HG03196 (cell line): Measurements from ENCODE around the gene UBP1.
"Not testable (repeated sequence)": the region's sequence is repeated elsewhere in the genome, so short reads cannot be mapped to it uniquely, and the experiment has no call there.

ENCODE experiments used
- ATAC-seq: cut with Tn5 transposase; IDR thresholded peaks from one replicate; pipeline ENCODE4 v1.9.1; 2021; ENCODE audit not compliant: unreplicated experiment

Gene UBP1

GRCh38 chr3:33392144-33392543, 48.1 kb downstream of the UBP1 start:
- no peak for ATAC-seq

DNA sequence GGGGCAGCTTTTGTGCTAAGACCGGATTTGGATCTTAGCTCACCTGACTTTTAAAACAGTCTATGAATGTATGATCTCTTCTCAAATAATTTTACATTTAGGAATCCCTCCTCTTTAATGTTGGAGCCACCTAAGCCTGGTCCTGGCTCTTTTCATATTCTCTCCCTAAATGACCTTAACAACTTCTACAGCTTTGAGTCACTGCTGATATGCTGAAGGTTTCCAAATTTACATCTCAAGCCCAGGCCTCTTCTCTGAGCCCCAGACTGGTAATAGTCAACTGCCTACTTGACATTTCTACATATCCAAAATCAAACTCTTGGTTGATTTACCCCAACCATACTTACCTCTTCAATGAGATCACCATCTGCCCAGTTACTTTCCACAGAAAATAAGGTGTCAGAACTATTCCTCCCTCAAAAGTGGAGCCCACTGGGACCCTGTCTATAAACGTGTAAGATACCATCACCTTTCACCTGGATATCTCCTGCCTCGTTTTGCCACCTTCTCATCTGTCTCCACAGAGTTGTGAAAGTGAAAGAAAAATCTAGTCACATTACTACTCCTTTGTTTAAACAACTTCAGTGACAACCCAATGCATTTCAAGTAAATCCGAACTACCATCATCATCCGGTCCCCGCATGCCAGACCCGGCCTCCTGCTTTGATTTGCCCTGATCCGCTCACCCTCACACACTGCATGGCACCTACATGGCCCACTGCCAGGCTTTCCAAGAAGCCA, 48.8 kb downstream of the UBP1 start:
- no peak for ATAC-seq

GRCh38 chr3:33389908-33390307, 50.3 kb downstream of the UBP1 start:
- no peak for ATAC-seq

GRCh38 chr3:33388374-33389100, 51.7 kb downstream of the UBP1 start:
- ATAC-seq, result no peak

DNA sequence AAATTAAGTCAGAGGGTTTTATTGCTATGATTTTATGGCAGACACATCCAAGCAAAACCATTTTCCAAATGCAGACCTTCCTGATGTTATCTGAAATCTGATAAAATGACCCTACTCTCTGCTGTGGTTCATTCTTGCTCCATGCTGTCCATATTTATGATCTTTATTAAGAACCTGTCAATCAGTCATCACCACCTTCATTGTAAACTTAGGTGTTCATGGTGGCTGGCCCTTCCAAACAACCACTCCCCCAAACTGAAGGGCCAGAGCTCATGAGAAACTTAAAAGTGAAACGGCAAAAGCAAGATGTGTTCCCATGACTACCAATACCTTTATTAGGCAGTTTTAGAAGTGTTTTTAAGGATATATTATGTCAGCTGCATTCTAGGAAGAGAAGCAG, 53.6 kb downstream of the UBP1 start:
- ATAC-seq, result no peak

DNA sequence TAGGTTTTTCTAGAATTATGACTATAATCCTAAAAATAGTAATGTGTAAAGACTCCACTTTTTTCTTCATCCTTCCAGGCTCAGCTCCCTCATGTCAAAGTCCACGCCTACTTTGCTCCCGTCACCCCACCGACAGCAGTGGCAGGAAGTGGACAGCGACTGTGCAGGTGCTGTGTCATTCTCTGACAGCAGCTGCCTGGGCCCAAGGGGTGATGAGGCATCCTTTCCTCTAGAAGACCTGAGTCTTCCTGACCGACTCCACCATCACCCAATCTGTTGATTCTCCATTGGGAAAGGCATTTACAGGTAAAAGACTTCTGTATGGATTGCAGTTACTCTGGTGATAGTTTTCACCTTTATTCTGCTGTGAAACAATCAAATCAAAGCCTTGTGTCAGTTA, 54.8 kb downstream of the UBP1 start:
- ATAC-seq, result no peak

DNA sequence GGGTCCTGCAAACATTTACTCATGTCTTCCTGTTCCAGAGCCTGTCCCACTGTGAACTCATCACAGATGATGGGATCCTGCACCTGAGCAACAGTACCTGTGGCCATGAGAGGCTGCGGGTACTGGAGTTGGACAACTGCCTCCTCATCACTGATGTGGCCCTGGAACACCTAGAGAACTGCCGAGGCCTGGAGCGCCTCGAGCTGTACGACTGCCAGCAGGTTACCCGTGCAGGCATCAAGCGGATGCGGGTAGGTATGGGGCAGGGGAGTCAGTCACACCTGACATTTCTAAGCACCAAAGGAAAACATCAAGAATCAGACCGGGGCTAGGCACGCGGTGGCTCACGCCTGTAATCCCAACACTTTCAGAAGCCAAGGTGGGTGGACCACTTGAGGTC, 56.3 kb downstream of the UBP1 start:
- no peak for ATAC-seq

- ATAC-seq, result no peak
Observed at GRCh38 chr3:33380653-33381052, 59.6 kb downstream of the UBP1 start.

- no peak for ATAC-seq
Observed at GRCh38 chr3:33377931-33378330, 62.3 kb downstream of the UBP1 start.

DNA sequence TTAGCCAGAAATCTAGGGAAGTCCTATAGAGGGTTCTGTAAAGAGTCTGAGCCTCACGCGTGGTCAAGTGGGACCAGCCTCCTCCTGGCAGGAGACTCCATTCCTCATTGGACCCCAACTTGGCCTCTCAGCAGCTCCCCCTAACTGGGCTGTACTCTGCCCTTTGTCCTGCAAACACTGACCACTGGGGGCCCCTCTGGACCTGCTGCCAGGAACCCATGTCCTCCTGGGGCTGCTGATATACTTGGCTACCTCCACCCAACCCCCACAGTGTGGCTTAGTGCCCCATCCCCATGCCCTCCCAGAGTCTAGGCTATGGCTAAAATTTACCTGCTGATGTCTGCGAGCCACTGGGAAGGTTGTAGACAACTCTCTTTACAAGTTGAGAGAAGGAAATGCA, 62.7 kb downstream of the UBP1 start:
- no peak for ATAC-seq

- ATAC-seq, result no peak
Observed at GRCh38 chr3:33373082-33373437, 67.1 kb downstream of the UBP1 start.

- no peak for ATAC-seq
Observed at GRCh38 chr3:33372218-33373081, 67.8 kb downstream of the UBP1 start.

GRCh38 chr3:33364531-33365128, 75.6 kb downstream of the UBP1 start:
- ATAC-seq, result no peak

DNA sequence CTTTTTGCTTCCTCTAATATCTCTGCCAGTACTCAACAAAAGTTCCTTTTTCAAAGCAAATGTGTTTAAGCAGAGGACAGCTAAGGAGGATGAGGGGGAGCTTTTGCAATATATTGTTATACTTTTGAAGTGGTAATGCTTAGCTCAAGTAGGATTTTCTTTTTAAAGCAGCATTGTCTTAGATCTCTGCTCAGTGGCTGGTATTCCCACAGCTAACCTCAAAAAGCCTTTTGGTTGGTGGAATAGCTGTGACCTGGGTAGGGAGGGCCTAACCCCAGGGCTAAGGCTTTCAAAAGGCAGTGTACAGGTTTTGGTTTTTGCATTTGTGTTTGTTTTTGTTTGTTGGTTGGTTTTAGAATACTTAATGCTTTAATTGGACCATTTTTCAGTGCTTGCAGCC, 76.1 kb downstream of the UBP1 start:
- no peak for ATAC-seq

- ATAC-seq, result no peak
Observed at GRCh38 chr3:33363113-33363800, 76.9 kb downstream of the UBP1 start.

DNA sequence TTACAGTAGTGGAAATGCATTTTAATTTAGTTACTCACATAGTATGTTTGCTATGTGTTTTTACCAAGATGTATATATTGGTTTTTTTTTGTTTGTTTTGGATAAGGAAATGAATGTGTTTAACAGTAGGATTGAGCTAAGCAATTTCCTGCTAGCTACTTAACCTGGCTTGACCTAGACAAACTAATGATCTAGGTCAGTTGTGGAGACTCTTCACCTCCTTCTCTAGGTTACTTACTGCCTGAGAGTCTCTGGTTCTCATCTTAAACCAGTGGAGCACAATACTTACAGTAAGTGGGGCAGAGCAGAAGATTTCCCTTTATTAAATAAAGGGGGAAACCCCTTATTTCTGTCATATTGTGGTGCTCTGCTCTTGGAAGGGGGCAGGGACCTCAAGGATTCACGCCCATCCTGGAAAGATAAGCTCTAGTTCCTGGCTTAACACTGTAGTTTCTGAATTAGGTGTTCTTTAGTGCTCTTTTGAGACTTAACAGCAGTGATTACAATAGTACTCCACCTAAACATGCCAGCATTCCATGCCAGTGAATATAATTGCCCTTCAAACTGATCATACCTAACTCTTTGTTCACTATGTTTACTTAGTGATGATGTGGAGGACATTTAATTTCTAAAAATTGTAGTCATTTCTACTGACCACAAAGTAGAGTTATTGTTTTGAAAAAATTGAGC, 79.9 kb downstream of the UBP1 start:
- no peak for ATAC-seq

GRCh38 chr3:33358172-33358781, 81.9 kb downstream of the UBP1 start:
- no peak for ATAC-seq

GRCh38 chr3:33355611-33356010, 84.6 kb downstream of the UBP1 start:
- ATAC-seq, result no peak

DNA sequence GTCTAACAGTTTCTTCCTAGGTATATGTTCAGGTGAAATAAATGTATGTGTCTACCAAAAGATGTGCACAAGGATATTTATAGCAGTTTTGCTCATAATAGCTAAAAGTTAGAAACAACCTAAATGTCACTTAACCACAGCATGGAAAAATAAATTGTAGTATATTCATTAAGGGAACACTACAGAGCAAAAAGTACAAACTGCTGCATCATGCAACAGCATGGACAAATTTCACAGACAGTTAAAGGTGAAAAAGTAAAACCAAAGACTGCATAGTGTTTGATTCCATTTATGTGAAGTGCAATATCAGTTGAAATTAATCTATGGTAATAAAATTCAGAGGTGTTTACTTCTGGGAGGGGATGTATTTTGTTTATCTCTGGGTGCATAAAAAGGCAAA, 100.4 kb downstream of the UBP1 start:
- ATAC-seq, result no peak

DNA sequence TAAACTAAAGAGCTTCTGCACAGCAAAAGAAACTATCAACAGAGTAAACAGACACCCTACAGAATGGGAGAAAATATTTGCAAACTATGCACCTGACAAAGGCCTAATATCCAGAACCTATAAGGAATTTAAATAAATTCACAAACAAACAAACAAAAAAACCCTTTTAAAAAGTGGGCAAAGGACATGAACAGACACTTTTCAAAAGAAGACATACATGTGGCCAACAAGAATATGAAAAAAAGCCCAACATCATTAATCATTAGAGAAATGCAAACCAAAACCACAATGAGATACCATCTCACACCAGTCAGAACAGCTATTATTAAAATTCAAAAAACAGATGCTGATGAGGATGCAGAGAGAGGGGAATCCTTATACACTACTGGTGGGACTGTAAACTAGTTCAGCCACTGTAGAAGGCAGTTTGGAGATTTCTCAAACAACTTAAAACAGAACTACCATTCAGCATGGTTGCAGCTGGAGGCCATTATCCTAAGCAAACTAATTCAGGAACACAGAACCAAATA, 101.2 kb downstream of the UBP1 start:
- ATAC-seq, result not testable (repeated sequence)
